ENCODE results near the gene RGS16.

Gene RGS16

GRCh38 chr1:182629499-182630096 lies 25.4 kb upstream of the RGS16 start:
- no peak for DNase-seq (ENCODE audit: low read depth, low spot score)

- DNase-seq (ENCODE audit: low read depth, low spot score), result no peak
Measured at GRCh38 chr1:182629080-182629479, 24.9 kb upstream of the RGS16 start.

- DNase-seq (ENCODE audit: low read depth, low spot score), result no peak
Measured at GRCh38 chr1:182628657-182629056, 24.5 kb upstream of the RGS16 start.

GRCh38 chr1:182627622-182628021 lies 23.4 kb upstream of the RGS16 start:
- no peak for DNase-seq (ENCODE audit: low read depth, low spot score)

GRCh38 chr1:182626527-182626926 lies 22.3 kb upstream of the RGS16 start:
- DNase-seq (ENCODE audit: low read depth, low spot score), result no peak

GRCh38 chr1:182625719-182626504 lies 21.7 kb upstream of the RGS16 start:
- peak; percentile 26 for DNase-seq (ENCODE audit: low read depth, low spot score)

- DNase-seq (ENCODE audit: low read depth, low spot score), result no peak
Measured at GRCh38 chr1:182625024-182625423, 20.8 kb upstream of the RGS16 start.

GRCh38 chr1:182624577-182624976 lies 20.4 kb upstream of the RGS16 start:
- DNase-seq (ENCODE audit: low read depth, low spot score), result no peak

GRCh38 chr1:182622901-182623528 lies 18.8 kb upstream of the RGS16 start:
- DNase-seq (ENCODE audit: low read depth, low spot score), result no peak

GRCh38 chr1:182621906-182622305 lies 17.7 kb upstream of the RGS16 start:
- DNase-seq (ENCODE audit: low read depth, low spot score), result no peak

GRCh38 chr1:182620924-182621585 lies 16.9 kb upstream of the RGS16 start:
- no peak for DNase-seq (ENCODE audit: low read depth, low spot score)

- DNase-seq (ENCODE audit: low read depth, low spot score), result peak; percentile 48
Measured at GRCh38 chr1:182617734-182618351, 13.7 kb upstream of the RGS16 start.

- DNase-seq (ENCODE audit: low read depth, low spot score), result no peak
Measured at GRCh38 chr1:182617014-182617429, 12.8 kb upstream of the RGS16 start.

- DNase-seq (ENCODE audit: low read depth, low spot score), result peak; percentile 90
Measured at GRCh38 chr1:182616130-182617013, 12.2 kb upstream of the RGS16 start.

GRCh38 chr1:182615468-182616129 lies 11.4 kb upstream of the RGS16 start:
- DNase-seq (ENCODE audit: low read depth, low spot score), result peak; percentile 77

- peak; percentile 92 for DNase-seq (ENCODE audit: low read depth, low spot score)
Measured at GRCh38 chr1:182614796-182615454, 10.7 kb upstream of the RGS16 start.

GRCh38 chr1:182611787-182612186 lies 7.6 kb upstream of the RGS16 start:
- DNase-seq (ENCODE audit: low read depth, low spot score), result no peak

- DNase-seq (ENCODE audit: low read depth, low spot score), result no peak
Measured at GRCh38 chr1:182611326-182611725, 7.1 kb upstream of the RGS16 start.

- DNase-seq (ENCODE audit: low read depth, low spot score), result no peak
Measured at GRCh38 chr1:182610606-182611194, 6.5 kb upstream of the RGS16 start.
